KMS-11 (cell line): ENCODE data around the gene C15orf61.

Source experiments
- H2AFZ ChIP-seq: fragments of 200-600 bp; sonication (generic); 2 replicates; pipeline ENCODE4 v1.6.1; 2016; ENCODE audit warnings: antibody characterized with exemption, mixed run types, low read depth
- H3K27ac ChIP-seq: fragments of 200-600 bp; sonication (generic); 2 replicates; pipeline ENCODE4 v1.6.1; 2016; ENCODE audit warnings: mild to moderate bottlenecking, mixed run types
- H3K27me3 ChIP-seq: fragments of 200-600 bp; sonication (generic); 2 replicates; pipeline ENCODE4 v1.6.1; 2017; ENCODE audit warnings: mild to moderate bottlenecking, low read depth, mixed run types, moderate library complexity; ENCODE audit not compliant: insufficient read depth
- H3K36me3 ChIP-seq: fragments of 200-600 bp; sonication (generic); 2 replicates; pipeline ENCODE4 v1.6.1; 2017; ENCODE audit warnings: mild to moderate bottlenecking, mixed run types; ENCODE audit not compliant: insufficient read depth
- H3K4me1 ChIP-seq: fragments of 200-600 bp; sonication (generic); 2 replicates; pipeline ENCODE4 v1.6.1; 2016; ENCODE audit warnings: mild to moderate bottlenecking, low read depth, mixed run types; ENCODE audit not compliant: poor library complexity, severe bottlenecking
- H3K4me2 ChIP-seq: fragments of 200-600 bp; sonication (generic); 2 replicates; pipeline ENCODE4 v1.7.0; 2016; ENCODE audit warnings: mild to moderate bottlenecking, mixed run types
- H3K4me3 ChIP-seq: fragments of 200-600 bp; sonication (generic); IDR thresholded peaks from 2 replicates; pipeline ENCODE4 v1.6.1; 2017; ENCODE audit warnings: low read depth, low read length, mixed read lengths; ENCODE audit not compliant: insufficient read depth
- H3K79me2 ChIP-seq: fragments of 200-600 bp; sonication (generic); 2 replicates; pipeline ENCODE4 v1.6.1; 2016; ENCODE audit warnings: low read depth, mixed run types; ENCODE audit not compliant: insufficient read depth
- H3K9ac ChIP-seq: fragments of 200-600 bp; sonication (generic); 2 replicates; pipeline ENCODE4 v1.6.1; 2016; ENCODE audit warnings: mild to moderate bottlenecking, mixed run types
- H4K20me1 ChIP-seq: fragments of 200-600 bp; sonication (generic); 2 replicates; pipeline ENCODE4 v1.6.1; 2016; ENCODE audit warnings: mild to moderate bottlenecking, mixed run types; ENCODE audit not compliant: insufficient read depth
- CTCF ChIP-seq: fragments of 200-600 bp; sonication (generic); conservative IDR thresholded peaks from 2 replicates; pipeline ENCODE4 v1.6.1; 2017; ENCODE audit warnings: low read depth, mild to moderate bottlenecking, antibody characterized with exemption, low read length, moderate library complexity, mixed read lengths

The C15orf61 gene

GRCh38 chr15:67554580-67554979 is 33.6 kb downstream of the C15orf61 start:
- H3K27ac ChIP-seq: no peak overlapping the region

GRCh38 chr15:67556976-67557570 is 36.1 kb downstream of the C15orf61 start:
- TF ChIP-seq CTCF: no peak
- no peak overlapping the region for H3K4me3 ChIP-seq
- no peak overlapping the region for H3K9ac ChIP-seq
- H3K36me3 ChIP-seq: no peaks in the 10 kb centered on the region
- H3K4me1 ChIP-seq: no peaks in the 10 kb centered on the region
- no peak overlapping the region for H3K27ac ChIP-seq
- H3K4me2 ChIP-seq: no peak overlapping the region
- H2AFZ ChIP-seq: no peak overlapping the region
- H4K20me1 ChIP-seq: no peaks in the 10 kb centered on the region
- H3K27me3 ChIP-seq: no peaks in the 10 kb centered on the region
- H3K79me2 ChIP-seq: no peaks in the 10 kb centered on the region

More at GRCh38 chr15:67554580-67554979, 33.6 kb downstream of the C15orf61 start:
- Histone ChIP-seq H4K20me1 (no peaks in the 10 kb centered on the region), H3K79me2 (no peaks in the 10 kb centered on the region), H3K4me3 (no peak overlapping the region), H3K36me3 (no peaks in the 10 kb centered on the region), H3K9ac (no peak overlapping the region), H3K4me2 (no peak overlapping the region), H3K4me1 (no peaks in the 10 kb centered on the region), H3K27me3 (no peaks in the 10 kb centered on the region), H2AFZ (no peak overlapping the region)
- TF ChIP-seq CTCF: no peak

- no peak overlapping the region for H2AFZ ChIP-seq
- H3K4me2 ChIP-seq: no peak overlapping the region
- no peaks in the 10 kb centered on the region for H4K20me1 ChIP-seq
- peaks cover under 1% of the 10 kb centered on the region for H3K4me1 ChIP-seq
- no peaks in the 10 kb centered on the region for H3K27me3 ChIP-seq
- H3K36me3 ChIP-seq: no peaks in the 10 kb centered on the region
- no peak overlapping the region for H3K9ac ChIP-seq
- no peak for TF ChIP-seq CTCF
- no peaks in the 10 kb centered on the region for H3K79me2 ChIP-seq
- no peak overlapping the region for H3K27ac ChIP-seq
- no peak overlapping the region for H3K4me3 ChIP-seq
Measured at GRCh38 chr15:67558502-67558901, 37.6 kb downstream of the C15orf61 start.

- H3K79me2 ChIP-seq: no peaks in the 10 kb centered on the region
- H3K4me3 ChIP-seq: no peak overlapping the region
- H3K4me2 ChIP-seq: no peak overlapping the region
- no peak for TF ChIP-seq CTCF
- H3K27me3 ChIP-seq: no peaks in the 10 kb centered on the region
- H3K4me1 ChIP-seq: peaks cover 7% of the 10 kb centered on the region
- no peak overlapping the region for H3K9ac ChIP-seq
- H3K36me3 ChIP-seq: no peaks in the 10 kb centered on the region
- no peak overlapping the region for H3K27ac ChIP-seq
- H2AFZ ChIP-seq: no peak overlapping the region
- no peaks in the 10 kb centered on the region for H4K20me1 ChIP-seq
Measured at GRCh38 chr15:67559158-67559557, 38.2 kb downstream of the C15orf61 start.
